ENCODE measurements around the gene UNC5C. TPM values are rescaled to one million over a fixed set of nuclear protein-coding genes. Genes with fewer than 3 reads are reported as not detected.

Gene UNC5C
- total RNA-seq, 1 donor from 2014 or later, result 43.8 TPM

- Mint-ChIP-seq H3K4me1 (ENCODE audit: low read depth) (peaks cover 33% of the 10 kb centered on the region), H3K4me3 (ENCODE audit: low read depth) (no peak overlapping the region), H3K27me3 (no peaks in the 10 kb centered on the region), H3K9me3 (ENCODE audit: low read depth) (no peaks in the 10 kb centered on the region), H3K36me3 (ENCODE audit: insufficient read depth) (no peaks in the 10 kb centered on the region), H3K27ac (no peak overlapping the region)
- DNase-seq (ENCODE audit: low spot score, unreplicated experiment), result no peak
- peak; percentile 38 for TF ChIP-seq CTCF (IDR thresholded peaks at IDR 0.05; ENCODE audit: unreplicated experiment)
Measured at GRCh38 chr4:95362906-95363558, 185.7 kb downstream of the UNC5C start.

DNA sequence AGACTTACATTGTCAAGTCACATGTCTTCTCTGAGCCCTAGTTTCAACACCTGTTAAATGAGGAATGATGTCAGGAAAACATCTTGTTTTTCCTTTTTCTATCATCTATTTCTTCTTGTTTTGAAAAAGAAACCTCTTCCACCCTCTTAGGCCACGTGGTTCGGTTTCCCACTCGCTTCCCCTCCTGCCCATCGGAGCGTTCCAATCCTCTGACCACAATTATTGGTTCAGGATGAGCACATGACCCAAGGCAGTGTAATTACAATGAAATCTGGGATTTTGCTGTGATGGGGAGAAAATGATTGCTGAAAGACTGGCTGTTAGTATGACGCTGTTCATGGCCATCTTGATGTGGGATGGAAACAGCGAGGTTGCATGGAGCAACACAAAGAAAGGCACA lies 186.7 kb downstream of the UNC5C start:
- DNase-seq (ENCODE audit: low spot score, unreplicated experiment), result no peak
- no peaks in the 10 kb centered on the region for H3K27me3 Mint-ChIP-seq
- H3K4me1 Mint-ChIP-seq (ENCODE audit: low read depth), result peaks cover 33% of the 10 kb centered on the region
- no peak for TF ChIP-seq CTCF (IDR thresholded peaks at IDR 0.05; ENCODE audit: unreplicated experiment)
- H3K27ac Mint-ChIP-seq, result no peak overlapping the region
- no peaks in the 10 kb centered on the region for H3K9me3 Mint-ChIP-seq (ENCODE audit: low read depth)
- H3K36me3 Mint-ChIP-seq (ENCODE audit: insufficient read depth), result peaks cover 1% of the 10 kb centered on the region
- no peak overlapping the region for H3K4me3 Mint-ChIP-seq (ENCODE audit: low read depth)

- no peak overlapping the region for H3K4me3 Mint-ChIP-seq (ENCODE audit: low read depth)
- no peak overlapping the region for H3K27ac Mint-ChIP-seq
- H3K36me3 Mint-ChIP-seq (ENCODE audit: insufficient read depth), result peaks cover 1% of the 10 kb centered on the region
- no peaks in the 10 kb centered on the region for H3K27me3 Mint-ChIP-seq
- DNase-seq (ENCODE audit: low spot score, unreplicated experiment), result no peak
- peaks cover 33% of the 10 kb centered on the region for H3K4me1 Mint-ChIP-seq (ENCODE audit: low read depth)
- H3K9me3 Mint-ChIP-seq (ENCODE audit: low read depth), result no peaks in the 10 kb centered on the region
- TF ChIP-seq CTCF (IDR thresholded peaks at IDR 0.05; ENCODE audit: unreplicated experiment), result no peak
Measured at GRCh38 chr4:95361696-95361965, 187.1 kb downstream of the UNC5C start.

DNA sequence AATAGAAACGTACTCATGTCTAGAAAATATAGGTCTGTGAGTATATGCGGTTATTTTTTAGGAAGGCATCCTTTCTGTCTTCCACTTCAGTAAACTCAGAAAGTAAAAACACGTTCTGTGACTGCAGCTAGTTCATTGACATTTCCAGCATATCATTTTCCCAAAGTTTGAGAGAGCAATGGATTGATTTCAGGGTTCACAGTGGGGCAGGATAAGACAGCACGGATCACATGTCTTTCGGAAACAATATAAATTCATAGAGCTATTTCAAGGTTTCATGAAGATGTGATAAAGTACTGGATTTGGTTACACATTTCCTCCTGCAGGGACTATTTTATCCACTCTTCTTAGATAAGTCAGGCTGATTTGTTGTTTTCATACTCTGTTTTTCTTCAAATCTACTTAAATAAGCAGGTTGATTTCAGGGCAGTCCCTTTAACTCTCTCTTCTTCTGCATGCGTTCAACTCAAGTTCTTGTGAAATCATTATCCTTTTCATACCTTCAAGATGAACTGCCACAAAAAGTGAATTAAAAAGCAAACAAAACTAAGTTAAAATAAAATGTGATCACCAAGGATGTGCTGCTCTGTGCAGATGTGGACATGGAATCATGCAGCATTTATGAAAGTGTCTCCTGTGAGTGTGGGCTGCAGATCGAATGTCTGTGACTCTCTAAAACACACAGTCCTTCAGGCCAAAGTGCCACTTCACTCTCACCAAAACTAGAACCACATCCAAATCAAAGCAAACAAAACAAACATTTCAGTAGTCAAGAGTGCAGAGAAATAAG lies 187.7 kb downstream of the UNC5C start:
- peaks cover 33% of the 10 kb centered on the region for H3K4me1 Mint-ChIP-seq (ENCODE audit: low read depth)

More for the DNA sequence above, 187.7 kb downstream of the UNC5C start:
- no peak for DNase-seq (ENCODE audit: low spot score, unreplicated experiment)
- H3K9me3 Mint-ChIP-seq (ENCODE audit: low read depth), result no peaks in the 10 kb centered on the region
- peaks cover 3% of the 10 kb centered on the region for H3K36me3 Mint-ChIP-seq (ENCODE audit: insufficient read depth)
- no peaks in the 10 kb centered on the region for H3K27me3 Mint-ChIP-seq
- H3K4me3 Mint-ChIP-seq (ENCODE audit: low read depth), result no peak overlapping the region
- TF ChIP-seq CTCF (IDR thresholded peaks at IDR 0.05; ENCODE audit: unreplicated experiment), result no peak
- H3K27ac Mint-ChIP-seq, result peak overlapping the region; percentile 15

Measured in progenitor cell of endocrine pancreas (in vitro differentiated cells).